ENCODE results near the gene LMO4. TPM values are rescaled to one million over a fixed set of nuclear protein-coding genes. Genes with fewer than 3 reads are reported as not detected.

LMO4 gene
- total and polyA plus RNA-seq, 2 experiments from 2014 or later, result 35.6 to 96.2 TPM

- H3F3A ChIP-seq (replicated peaks; ENCODE audit: low read depth), result no peaks in the 10 kb centered on the region
- Mint-ChIP-seq H3K27ac (no peak overlapping the region), H3K36me3 (ENCODE audit: low read depth) (peaks cover 9% of the 10 kb centered on the region; the same call in 2 of the 3 replicates), H3K4me3 (no peak overlapping the region), H3K27me3 (ENCODE audit: insufficient read depth, low read depth, poor library complexity) (peaks cover 1% of the 10 kb centered on the region), H3K4me1 (no peaks in the 10 kb centered on the region), H3K9me3 (peaks cover 22% of the 10 kb centered on the region; the same call in 2 of the 3 replicates)
- no peaks in the 10 kb centered on the region for H4K20me1 ChIP-seq (replicated peaks; ENCODE audit: insufficient read depth)
- H3K4me3 ChIP-seq, result no peak overlapping the region
- no peak overlapping the region for H2AFZ ChIP-seq
- H3K27ac ChIP-seq (ENCODE audit: low read depth), result no peak overlapping the region
- ATAC-seq (no peak), DNase-seq (ENCODE audit: low spot score) (no peak)
- H3K36me3 ChIP-seq (ENCODE audit: insufficient read depth), result no peaks in the 10 kb centered on the region
- H3K4me1 ChIP-seq (ENCODE audit: insufficient read depth), result no peaks in the 10 kb centered on the region
- H3K9me2 ChIP-seq (ENCODE audit: insufficient read depth), result 0 out of 2 replicates have a peak, but pooled peaks cover 3% of the 10 kb centered on the region
- H3K27me3 ChIP-seq (ENCODE audit: insufficient read depth), result no peaks in the 10 kb centered on the region
- H3K79me2 ChIP-seq (replicated peaks; ENCODE audit: insufficient read depth), result no peaks in the 10 kb centered on the region
- H3K4me2 ChIP-seq, result no peak overlapping the region
- TF ChIP-seq ZNF462 (CRISPR knock-in tag; IDR thresholded peaks at IDR 0.05) (no peak), CREB1 (CRISPR knock-in tag; IDR thresholded peaks at IDR 0.05; ENCODE audit: low read depth) (no peak), NANOG (IDR thresholded peaks at IDR 0.05; ENCODE audit: borderline replicate concordance) (no peak), EZH2phosphoT487 (IDR thresholded peaks at IDR 0.05; ENCODE audit: unreplicated experiment) (no peak), POLR2AphosphoS5 (IDR thresholded peaks at IDR 0.05; ENCODE audit: low read depth) (no peak), ZNF331 (CRISPR knock-in tag; IDR thresholded peaks at IDR 0.05; ENCODE audit: low read depth) (no peak), STAT1 (IDR thresholded peaks at IDR 0.05; ENCODE audit: unreplicated experiment) (no peak), EZH2 (IDR thresholded peaks at IDR 0.05; ENCODE audit: low read depth, unreplicated experiment) (no peak), JUNB (IDR thresholded peaks at IDR 0.05; ENCODE audit: unreplicated experiment) (no peak), ZNF114 (CRISPR knock-in tag; IDR thresholded peaks at IDR 0.05) (no peak)
- TF ChIP-seq, protein P1, sequence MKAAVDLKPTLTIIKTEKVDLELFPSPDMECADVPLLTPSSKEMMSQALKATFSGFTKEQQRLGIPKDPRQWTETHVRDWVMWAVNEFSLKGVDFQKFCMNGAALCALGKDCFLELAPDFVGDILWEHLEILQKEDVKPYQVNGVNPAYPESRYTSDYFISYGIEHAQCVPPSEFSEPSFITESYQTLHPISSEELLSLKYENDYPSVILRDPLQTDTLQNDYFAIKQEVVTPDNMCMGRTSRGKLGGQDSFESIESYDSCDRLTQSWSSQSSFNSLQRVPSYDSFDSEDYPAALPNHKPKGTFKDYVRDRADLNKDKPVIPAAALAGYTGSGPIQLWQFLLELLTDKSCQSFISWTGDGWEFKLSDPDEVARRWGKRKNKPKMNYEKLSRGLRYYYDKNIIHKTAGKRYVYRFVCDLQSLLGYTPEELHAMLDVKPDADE (IDR thresholded peaks at IDR 0.05), result no peak
- TF ChIP-seq, protein P2, sequence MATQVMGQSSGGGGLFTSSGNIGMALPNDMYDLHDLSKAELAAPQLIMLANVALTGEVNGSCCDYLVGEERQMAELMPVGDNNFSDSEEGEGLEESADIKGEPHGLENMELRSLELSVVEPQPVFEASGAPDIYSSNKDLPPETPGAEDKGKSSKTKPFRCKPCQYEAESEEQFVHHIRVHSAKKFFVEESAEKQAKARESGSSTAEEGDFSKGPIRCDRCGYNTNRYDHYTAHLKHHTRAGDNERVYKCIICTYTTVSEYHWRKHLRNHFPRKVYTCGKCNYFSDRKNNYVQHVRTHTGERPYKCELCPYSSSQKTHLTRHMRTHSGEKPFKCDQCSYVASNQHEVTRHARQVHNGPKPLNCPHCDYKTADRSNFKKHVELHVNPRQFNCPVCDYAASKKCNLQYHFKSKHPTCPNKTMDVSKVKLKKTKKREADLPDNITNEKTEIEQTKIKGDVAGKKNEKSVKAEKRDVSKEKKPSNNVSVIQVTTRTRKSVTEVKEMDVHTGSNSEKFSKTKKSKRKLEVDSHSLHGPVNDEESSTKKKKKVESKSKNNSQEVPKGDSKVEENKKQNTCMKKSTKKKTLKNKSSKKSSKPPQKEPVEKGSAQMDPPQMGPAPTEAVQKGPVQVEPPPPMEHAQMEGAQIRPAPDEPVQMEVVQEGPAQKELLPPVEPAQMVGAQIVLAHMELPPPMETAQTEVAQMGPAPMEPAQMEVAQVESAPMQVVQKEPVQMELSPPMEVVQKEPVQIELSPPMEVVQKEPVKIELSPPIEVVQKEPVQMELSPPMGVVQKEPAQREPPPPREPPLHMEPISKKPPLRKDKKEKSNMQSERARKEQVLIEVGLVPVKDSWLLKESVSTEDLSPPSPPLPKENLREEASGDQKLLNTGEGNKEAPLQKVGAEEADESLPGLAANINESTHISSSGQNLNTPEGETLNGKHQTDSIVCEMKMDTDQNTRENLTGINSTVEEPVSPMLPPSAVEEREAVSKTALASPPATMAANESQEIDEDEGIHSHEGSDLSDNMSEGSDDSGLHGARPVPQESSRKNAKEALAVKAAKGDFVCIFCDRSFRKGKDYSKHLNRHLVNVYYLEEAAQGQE (IDR thresholded peaks at IDR 0.05; ENCODE audit: unreplicated experiment), result no peak
- TF ChIP-seq, protein P3, sequence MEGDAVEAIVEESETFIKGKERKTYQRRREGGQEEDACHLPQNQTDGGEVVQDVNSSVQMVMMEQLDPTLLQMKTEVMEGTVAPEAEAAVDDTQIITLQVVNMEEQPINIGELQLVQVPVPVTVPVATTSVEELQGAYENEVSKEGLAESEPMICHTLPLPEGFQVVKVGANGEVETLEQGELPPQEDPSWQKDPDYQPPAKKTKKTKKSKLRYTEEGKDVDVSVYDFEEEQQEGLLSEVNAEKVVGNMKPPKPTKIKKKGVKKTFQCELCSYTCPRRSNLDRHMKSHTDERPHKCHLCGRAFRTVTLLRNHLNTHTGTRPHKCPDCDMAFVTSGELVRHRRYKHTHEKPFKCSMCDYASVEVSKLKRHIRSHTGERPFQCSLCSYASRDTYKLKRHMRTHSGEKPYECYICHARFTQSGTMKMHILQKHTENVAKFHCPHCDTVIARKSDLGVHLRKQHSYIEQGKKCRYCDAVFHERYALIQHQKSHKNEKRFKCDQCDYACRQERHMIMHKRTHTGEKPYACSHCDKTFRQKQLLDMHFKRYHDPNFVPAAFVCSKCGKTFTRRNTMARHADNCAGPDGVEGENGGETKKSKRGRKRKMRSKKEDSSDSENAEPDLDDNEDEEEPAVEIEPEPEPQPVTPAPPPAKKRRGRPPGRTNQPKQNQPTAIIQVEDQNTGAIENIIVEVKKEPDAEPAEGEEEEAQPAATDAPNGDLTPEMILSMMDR (conservative IDR thresholded peaks at IDR 0.05; ENCODE audit: low read depth in 2 of 2), result no peak
Measured at GRCh38 chr1:87379306-87379705, 50.6 kb downstream of the LMO4 start.

All from GM23338 (cell line).